SJSA1 (cell line): Measurements from ENCODE around the gene ABCA10. TPM values are rescaled to one million over a fixed set of nuclear protein-coding genes. Genes with fewer than 3 reads are reported as not detected.
A peak's percentile ranks its signal among the peaks of the same experiment; 100 is the strongest.
"Not testable (repeated sequence)": the region's sequence is repeated elsewhere in the genome, so short reads cannot be mapped to it uniquely, and the experiment has no call there.

ENCODE experiments used
- DNase-seq, 2 experiments: peaks; one replicate each; pipeline ENCODE4 v3.0.0-alpha.2; 2015 to 2020; ENCODE audit warnings: low spot score in 2 of 2, low read depth in 1 of 2
- H3K27ac ChIP-seq: fragments of 250-450 bp; sonication (Bioruptor Pico); 2 replicates; pipeline ENCODE4 v1.5.1; 2020; ENCODE audit warnings: mild to moderate bottlenecking, moderate library complexity
- H3K27me3 ChIP-seq: fragments of 250-450 bp; sonication (Bioruptor Pico); replicated peaks from 2 replicates; pipeline ENCODE4 v1.5.1; 2020; ENCODE audit warnings: mild to moderate bottlenecking, moderate library complexity
- H3K36me3 ChIP-seq: fragments of 250-450 bp; sonication (Bioruptor Pico); 2 replicates; pipeline ENCODE4 v1.5.1; 2020; ENCODE audit warnings: mild to moderate bottlenecking
- H3K4me1 ChIP-seq: fragments of 250-450 bp; sonication (Bioruptor Pico); replicated peaks from 2 replicates; pipeline ENCODE4 v1.6.1; 2021; ENCODE audit warnings: mild to moderate bottlenecking
- H3K4me3 ChIP-seq: fragments of 250-450 bp; sonication (Bioruptor Pico); 2 replicates; pipeline ENCODE4 v1.5.1; 2020; ENCODE audit warnings: mild to moderate bottlenecking
- H3K9me3 ChIP-seq: fragments of 250-450 bp; sonication (Bioruptor Pico); replicated peaks from 2 replicates; pipeline ENCODE4 v1.5.1; 2020; ENCODE audit warnings: mild to moderate bottlenecking
- total RNA-seq: library from RNA; depleted of rRNA; stranded (reverse); fragments of >200 nt; shearing (Covaris generic); gene quantifications from 2 replicates; pipeline ENCODE4 v1.2.3, GENCODE V29; 2014; rRNA removed

Gene ABCA10, protein sequence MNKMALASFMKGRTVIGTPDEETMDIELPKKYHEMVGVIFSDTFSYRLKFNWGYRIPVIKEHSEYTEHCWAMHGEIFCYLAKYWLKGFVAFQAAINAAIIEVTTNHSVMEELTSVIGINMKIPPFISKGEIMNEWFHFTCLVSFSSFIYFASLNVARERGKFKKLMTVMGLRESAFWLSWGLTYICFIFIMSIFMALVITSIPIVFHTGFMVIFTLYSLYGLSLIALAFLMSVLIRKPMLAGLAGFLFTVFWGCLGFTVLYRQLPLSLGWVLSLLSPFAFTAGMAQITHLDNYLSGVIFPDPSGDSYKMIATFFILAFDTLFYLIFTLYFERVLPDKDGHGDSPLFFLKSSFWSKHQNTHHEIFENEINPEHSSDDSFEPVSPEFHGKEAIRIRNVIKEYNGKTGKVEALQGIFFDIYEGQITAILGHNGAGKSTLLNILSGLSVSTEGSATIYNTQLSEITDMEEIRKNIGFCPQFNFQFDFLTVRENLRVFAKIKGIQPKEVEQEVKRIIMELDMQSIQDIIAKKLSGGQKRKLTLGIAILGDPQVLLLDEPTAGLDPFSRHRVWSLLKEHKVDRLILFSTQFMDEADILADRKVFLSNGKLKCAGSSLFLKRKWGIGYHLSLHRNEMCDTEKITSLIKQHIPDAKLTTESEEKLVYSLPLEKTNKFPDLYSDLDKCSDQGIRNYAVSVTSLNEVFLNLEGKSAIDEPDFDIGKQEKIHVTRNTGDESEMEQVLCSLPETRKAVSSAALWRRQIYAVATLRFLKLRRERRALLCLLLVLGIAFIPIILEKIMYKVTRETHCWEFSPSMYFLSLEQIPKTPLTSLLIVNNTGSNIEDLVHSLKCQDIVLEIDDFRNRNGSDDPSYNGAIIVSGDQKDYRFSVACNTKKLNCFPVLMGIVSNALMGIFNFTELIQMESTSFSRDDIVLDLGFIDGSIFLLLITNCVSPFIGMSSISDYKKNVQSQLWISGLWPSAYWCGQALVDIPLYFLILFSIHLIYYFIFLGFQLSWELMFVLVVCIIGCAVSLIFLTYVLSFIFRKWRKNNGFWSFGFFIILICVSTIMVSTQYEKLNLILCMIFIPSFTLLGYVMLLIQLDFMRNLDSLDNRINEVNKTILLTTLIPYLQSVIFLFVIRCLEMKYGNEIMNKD (N-terminal part only)
- total RNA-seq, result 0.08 TPM in 1 of 2 replicates, not detected in the other

DNA sequence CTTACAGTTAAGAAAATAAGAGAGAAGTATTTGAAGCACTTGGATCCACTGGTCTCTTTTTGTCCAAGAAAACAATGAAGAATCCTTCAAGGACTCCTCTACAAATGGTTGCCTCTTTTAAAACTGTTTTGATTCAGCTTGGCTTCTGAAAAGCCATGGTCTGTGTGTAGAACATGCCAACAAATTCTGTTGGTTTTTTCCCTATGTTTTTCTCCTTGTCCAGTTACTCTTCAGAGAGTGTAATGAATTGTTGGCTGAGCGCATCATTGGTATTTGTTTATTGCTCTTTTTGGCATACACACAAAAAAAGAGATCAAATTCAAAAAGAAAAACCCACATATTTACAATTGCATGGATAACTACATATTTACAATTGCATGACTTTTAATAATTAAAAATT is at the start of gene ABCA10:
ABCA10 (minus strand) TSS at position 249 of the 400 bp plus-strand sequence. CDS start 3,466 bp downstream, outside the sequence.
- no peaks in the 10 kb centered on the region for H3K36me3 ChIP-seq
- H3K4me3 ChIP-seq, result no peak within 1 kb of the TSS
- H3K27ac ChIP-seq, result no peak within 1 kb of the TSS
- peak in 1 of 2 experiments; percentile 26 for DNase-seq
- no peaks in the 10 kb centered on the region; the same call in 1 of the 2 replicates for H3K9me3 ChIP-seq
- peaks cover 19% of the 10 kb centered on the region for H3K4me1 ChIP-seq
- no peaks in the 10 kb centered on the region for H3K27me3 ChIP-seq

DNA sequence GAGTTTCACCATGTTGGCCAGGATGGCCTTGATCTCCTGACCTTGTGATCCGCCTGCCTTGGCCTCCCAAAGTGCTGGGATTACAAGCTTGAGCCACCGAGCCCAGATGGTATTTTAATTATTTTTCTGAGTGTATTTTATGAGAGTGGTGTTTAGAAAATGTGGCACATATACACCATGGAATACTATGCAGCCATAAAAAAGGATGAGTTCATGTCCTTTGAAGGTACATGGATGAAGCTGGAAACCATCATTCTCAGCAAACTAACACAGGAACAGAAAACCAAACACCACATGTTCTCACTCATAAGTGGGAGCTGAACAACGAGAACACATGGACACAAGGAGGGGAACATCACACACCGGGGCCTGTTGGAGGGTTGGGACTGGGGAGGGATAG is 47.7 kb upstream of the ABCA10 start:
- not testable (repeated sequence) for DNase-seq, H3K27me3 ChIP-seq, H3K4me3 ChIP-seq, H3K27ac ChIP-seq, H3K36me3 ChIP-seq, H3K4me1 ChIP-seq, H3K9me3 ChIP-seq

DNA sequence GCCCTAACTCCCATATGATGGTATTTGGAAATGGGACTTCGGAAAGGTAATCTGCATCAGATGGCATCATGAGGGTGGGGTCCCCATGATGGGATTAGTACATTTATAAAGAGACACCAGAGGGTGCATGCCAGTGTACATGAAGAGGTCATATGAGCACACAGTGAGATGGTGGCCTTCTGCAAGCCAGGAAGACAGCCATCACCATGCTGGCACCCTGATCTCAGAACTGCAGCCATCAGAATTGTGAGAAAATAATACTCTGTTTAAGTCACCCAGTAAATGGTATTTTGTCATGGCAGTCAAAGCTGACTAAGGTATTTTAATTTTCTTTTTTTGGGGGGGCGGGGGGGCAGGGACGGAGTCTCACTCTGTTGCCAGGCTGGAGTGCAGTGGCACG is 47.1 kb upstream of the ABCA10 start:
- Histone ChIP-seq H3K9me3 (no peaks in the 10 kb centered on the region), H3K27me3 (no peaks in the 10 kb centered on the region), H3K4me1 (no peaks in the 10 kb centered on the region), H3K27ac (no peak overlapping the region), H3K36me3 (peaks cover 4% of the 10 kb centered on the region; the same call in 1 of the 2 replicates), H3K4me3 (no peak overlapping the region)
- DNase-seq, result no peak

DNA sequence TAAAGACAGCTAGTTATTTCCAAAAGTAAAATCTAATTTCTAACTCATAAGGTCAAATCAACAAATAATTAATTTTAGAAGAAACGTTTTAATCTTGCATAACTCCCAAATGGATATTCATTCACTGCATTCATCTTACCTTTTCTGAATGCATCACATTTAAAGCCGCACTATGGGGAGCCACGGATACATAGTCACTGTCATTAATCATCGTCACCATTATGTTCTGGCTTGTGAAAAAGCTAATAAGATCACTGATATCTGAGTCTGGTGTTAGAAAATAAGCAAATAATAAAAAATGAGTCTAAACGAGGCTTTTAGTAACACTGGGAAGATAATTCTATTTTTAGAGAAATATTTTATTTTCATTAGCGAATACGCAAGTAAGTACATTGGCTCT is 42.4 kb upstream of the ABCA10 start:
- no peaks in the 10 kb centered on the region for H3K9me3 ChIP-seq

DNA sequence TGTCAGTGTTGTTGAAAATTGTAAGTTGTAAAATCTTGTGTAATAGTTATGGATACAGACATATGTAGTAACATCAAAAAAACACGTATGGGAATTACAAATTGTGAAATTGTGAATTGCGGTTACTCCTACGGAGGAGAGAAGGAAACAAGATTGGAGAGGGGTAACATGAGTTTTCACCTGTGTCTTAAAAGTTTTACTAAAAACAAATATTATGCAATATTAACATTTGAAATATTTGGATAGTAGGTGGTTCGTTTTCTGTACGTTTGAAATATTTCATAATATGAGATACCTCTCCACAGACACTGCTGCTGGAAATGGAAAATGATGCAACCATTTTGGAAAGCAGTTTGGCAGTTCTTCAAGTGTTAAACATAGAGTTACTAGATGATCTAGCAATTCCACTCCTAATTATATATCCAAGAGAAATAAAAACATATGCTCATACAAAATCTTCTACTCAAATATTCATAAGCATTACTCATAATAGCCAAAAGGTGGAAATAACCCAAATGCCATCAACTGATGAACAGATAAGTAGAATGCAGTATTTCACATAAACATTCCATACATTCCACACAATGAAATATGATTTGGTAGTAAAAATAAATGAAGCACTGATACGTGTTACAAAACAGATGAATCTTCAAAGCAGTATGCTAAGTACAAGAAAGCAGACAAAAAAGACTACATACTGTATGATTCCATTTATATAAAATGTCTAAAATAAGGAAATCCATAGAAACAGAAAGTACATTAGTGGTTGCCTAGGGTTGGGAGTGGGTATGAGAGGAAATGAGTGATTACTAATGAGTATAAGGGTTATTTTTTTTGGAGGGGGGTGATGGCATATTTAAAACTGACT is 40.7 kb upstream of the ABCA10 start:
- DNase-seq, result no peak
- no peaks in the 10 kb centered on the region for H3K9me3 ChIP-seq
- H3K4me3 ChIP-seq, result no peak overlapping the region
- no peaks in the 10 kb centered on the region for H3K36me3 ChIP-seq
- no peaks in the 10 kb centered on the region for H3K27me3 ChIP-seq
- H3K27ac ChIP-seq, result no peak overlapping the region
- H3K4me1 ChIP-seq, result no peaks in the 10 kb centered on the region

More for the DNA sequence above, 42.4 kb upstream of the ABCA10 start:
- no peaks in the 10 kb centered on the region for H3K27me3 ChIP-seq
- no peaks in the 10 kb centered on the region for H3K4me1 ChIP-seq
- DNase-seq, result no peak
- H3K27ac ChIP-seq, result no peak overlapping the region
- no peak overlapping the region for H3K4me3 ChIP-seq
- H3K36me3 ChIP-seq, result no peaks in the 10 kb centered on the region

DNA sequence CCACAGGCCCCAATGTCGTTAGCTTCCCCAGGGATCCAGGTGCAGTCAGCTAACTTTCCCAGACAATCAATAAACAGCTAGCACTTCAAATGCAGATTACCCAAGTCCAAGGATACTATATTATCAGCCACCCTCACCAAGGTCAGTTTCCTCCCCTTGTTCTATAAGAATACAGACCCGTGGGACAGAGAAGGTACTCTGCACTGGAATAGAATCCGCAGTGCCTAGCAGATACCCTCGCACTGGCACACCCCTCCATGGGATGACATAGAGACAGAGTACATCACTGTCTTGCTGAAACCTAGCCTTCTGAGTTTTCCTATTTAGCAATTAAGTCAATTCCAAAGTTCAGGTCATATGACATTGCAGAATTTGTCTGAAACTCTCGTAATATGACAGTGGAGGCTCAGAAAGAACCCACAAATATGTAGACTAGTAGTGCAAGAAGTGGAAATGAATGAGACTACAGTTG is 40.0 kb upstream of the ABCA10 start:
- no peaks in the 10 kb centered on the region for H3K27me3 ChIP-seq
- no peak overlapping the region for H3K27ac ChIP-seq
- H3K4me3 ChIP-seq, result no peak overlapping the region
- no peaks in the 10 kb centered on the region for H3K36me3 ChIP-seq
- H3K4me1 ChIP-seq, result no peaks in the 10 kb centered on the region
- H3K9me3 ChIP-seq, result no peaks in the 10 kb centered on the region
- DNase-seq, result no peak

DNA sequence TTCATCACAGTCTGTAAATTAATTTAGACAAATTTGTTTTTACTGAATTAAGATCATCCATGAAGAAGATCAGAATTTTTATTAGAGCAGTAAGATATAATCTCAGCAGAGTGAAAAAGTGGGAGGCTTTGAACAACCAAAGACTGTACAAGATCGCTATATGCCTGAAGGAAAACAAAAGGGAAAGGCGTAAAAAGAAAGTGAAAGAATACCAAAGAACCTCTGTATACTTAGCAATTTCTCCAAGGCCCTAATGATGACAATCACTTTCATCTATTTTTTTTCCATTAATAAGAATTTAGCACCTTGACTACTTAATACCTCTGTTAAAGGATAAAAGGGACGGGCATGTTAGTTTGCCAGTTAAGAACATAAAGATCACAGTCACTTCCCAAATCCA is 38.6 kb upstream of the ABCA10 start:
- no peak for DNase-seq
- no peaks in the 10 kb centered on the region for H3K27me3 ChIP-seq
- H3K4me1 ChIP-seq, result no peaks in the 10 kb centered on the region
- no peak overlapping the region for H3K4me3 ChIP-seq
- no peaks in the 10 kb centered on the region for H3K9me3 ChIP-seq
- no peaks in the 10 kb centered on the region for H3K36me3 ChIP-seq
- H3K27ac ChIP-seq, result no peak overlapping the region

DNA sequence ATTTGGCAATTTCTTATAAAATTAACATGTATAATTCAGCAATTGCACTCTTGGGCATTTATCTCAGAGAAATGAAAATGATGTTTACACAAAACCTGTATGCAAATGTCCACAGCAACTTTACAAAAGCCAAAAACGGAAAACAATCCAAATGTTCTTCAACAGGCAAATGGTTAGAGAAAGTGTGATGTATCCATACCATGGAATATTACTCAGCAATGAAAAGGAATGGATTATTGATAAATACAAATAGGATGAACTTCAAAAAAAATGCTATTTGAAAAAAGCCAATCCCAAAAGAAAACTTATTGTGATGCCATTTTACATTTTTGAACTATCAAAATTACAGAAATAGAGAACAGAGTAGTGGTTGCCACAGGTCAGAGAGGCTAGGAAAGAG is 37.2 kb upstream of the ABCA10 start:
- Histone ChIP-seq H3K36me3 (no peaks in the 10 kb centered on the region), H3K9me3 (no peaks in the 10 kb centered on the region), H3K4me1 (no peaks in the 10 kb centered on the region), H3K4me3 (no peak overlapping the region), H3K27ac (no peak overlapping the region), H3K27me3 (no peaks in the 10 kb centered on the region)
- DNase-seq, result no peak

DNA sequence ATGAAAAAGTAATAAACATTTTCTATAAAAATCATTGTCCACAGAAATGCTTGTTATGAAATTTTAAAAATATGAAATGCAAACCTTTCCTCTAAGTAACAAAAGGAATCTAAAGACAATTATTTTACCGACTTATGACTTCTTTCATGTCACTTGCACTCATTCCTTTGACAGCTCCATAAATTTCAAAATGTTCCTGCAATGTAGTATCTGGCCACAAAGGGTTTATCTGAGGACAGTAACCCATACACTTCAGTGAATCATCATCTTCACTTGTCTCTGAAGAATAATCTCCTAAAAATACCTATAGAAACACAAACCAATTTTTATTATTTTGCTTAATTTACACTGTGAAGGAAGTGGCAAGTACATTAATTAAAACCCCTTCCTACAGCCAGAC is 25.6 kb upstream of the ABCA10 start:
- Histone ChIP-seq H3K4me1 (no peaks in the 10 kb centered on the region), H3K27ac (no peak overlapping the region), H3K36me3 (no peaks in the 10 kb centered on the region), H3K9me3 (no peaks in the 10 kb centered on the region), H3K27me3 (no peaks in the 10 kb centered on the region), H3K4me3 (no peak overlapping the region)
- no peak for DNase-seq

DNA sequence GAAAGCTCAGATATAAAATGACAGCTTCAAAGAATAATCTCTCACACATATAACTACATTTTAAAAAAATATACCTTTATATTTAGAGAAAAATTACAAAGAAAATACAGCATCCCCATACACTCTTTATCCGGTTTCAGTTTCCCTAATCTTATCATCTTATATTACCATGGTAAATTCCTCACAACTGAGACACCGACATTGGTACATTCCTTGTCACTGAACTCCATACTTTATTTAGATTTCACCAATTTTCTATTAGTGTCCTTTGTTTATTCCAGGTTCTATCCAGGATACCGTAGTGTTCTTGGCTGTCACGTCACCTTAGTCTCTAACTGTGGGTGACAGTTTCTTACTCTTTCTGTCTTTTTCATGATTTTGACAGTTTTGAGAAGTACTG is 22.0 kb upstream of the ABCA10 start:
- Histone ChIP-seq H3K36me3 (no peaks in the 10 kb centered on the region), H3K4me3 (no peak overlapping the region), H3K9me3 (no peaks in the 10 kb centered on the region), H3K4me1 (no peaks in the 10 kb centered on the region), H3K27me3 (no peaks in the 10 kb centered on the region), H3K27ac (no peak overlapping the region)
- no peak for DNase-seq

DNA sequence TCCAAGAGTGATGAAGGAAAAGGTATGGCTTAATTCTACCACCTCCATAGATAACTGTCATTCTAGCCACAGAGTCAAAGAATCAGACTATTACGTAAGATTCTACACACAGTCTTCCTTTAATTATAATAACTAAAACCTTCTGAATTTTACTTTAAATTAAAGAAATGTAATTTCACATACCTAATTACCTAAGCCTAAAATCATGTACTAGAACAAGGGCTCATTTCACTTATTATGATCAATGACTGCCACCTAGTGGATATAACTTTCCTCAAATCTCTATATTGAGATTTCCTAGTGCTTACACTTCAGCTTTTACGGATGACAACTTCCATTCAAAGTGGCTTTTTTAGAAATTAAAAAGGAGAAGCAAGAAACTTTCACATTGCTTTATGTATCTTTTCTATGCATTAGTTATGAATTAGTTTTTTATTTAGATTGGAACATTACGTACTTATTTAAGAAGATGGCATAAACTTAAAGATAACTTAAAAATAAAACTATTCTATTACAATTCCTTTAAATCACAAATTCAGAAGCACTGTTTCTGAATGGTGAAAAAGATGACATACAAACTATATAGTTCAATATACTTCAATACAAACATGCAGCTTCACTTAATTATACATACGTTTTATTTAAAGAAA is 18.2 kb upstream of the ABCA10 start:
- Histone ChIP-seq H3K9me3 (no peaks in the 10 kb centered on the region), H3K4me3 (no peak overlapping the region), H3K4me1 (no peaks in the 10 kb centered on the region), H3K27ac (no peak overlapping the region), H3K27me3 (no peaks in the 10 kb centered on the region), H3K36me3 (no peaks in the 10 kb centered on the region)
- DNase-seq, result peak in 1 of 2 experiments; percentile 53

DNA sequence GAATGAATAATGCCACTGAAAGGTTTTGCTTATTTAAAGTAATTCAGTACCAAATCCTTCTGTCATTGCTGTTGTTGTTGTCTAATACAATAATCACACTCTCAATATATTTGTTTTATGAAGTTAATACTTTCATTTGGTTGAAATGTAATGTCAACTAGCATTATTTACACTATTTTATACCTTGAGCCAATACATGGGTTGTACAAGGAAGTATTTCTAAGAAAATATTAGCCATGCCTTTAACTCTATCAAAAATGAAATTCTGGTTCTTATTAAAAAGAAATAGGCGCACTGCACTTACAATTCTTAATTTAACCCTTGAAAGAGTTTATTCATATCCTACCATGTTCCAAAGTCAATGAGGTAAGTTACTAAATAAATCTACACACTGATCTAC is 17.6 kb upstream of the ABCA10 start:
- Histone ChIP-seq H3K27ac (no peak overlapping the region), H3K9me3 (no peaks in the 10 kb centered on the region), H3K4me3 (no peak overlapping the region), H3K4me1 (no peaks in the 10 kb centered on the region), H3K27me3 (no peaks in the 10 kb centered on the region), H3K36me3 (no peaks in the 10 kb centered on the region)
- no peak for DNase-seq
